ENCODE data around the gene TRAF3IP3. TPM values are rescaled to one million over a fixed set of nuclear protein-coding genes. Genes with fewer than 3 reads are reported as not detected.

TRAF3IP3 gene
- total RNA-seq, 1 experiment from 2014 or later: 0.34 TPM

DNA sequence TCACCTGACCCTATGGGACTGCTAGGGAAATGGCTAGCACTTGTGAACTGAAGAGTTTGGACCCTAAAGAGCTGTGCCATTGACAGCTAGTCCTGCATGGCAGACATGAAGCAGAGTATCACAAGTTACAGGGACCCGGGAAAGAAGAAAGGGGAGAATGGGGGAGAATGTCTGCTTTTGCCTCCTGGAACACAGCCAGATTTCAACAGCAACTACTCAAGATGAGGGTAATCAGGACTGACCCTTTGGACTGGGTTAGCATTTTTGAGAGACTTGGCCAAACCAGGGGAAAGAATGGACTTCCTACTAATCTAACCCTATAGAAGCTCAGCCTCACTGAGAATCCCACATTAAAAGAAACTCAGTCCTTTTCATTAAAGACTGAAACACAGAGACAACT, 63.2 kb downstream of the TRAF3IP3 start:
- no peak overlapping the region for H3K27ac ChIP-seq (ENCODE audit: low read depth, low read length)
- H2AFZ ChIP-seq (ENCODE audit: low read depth, low read length, poor library complexity, severe bottlenecking): no peak overlapping the region
- ChIA-PET CTCF (no interaction called here), RAD21 (ENCODE audit: low non-redundant PET in 1 of 2, low total read pairs in 2 of 2, uncharacterized antibody in 2 of 2, unreplicated experiment in 2 of 2) (no interaction called here), POLR2A (no interaction called here)
- TF ChIP-seq RAD21 (IDR thresholded peaks at IDR 0.05; ENCODE audit: low read depth) (no peak), ZNF274 (IDR thresholded peaks at IDR 0.05; ENCODE audit: low read depth, low read length) (no peak), SP1 (IDR thresholded peaks at IDR 0.05; ENCODE audit: low read depth) (no peak), CEBPB (IDR thresholded peaks at IDR 0.05; ENCODE audit: low read depth) (no peak), JUND (IDR thresholded peaks at IDR 0.05) (no peak), ZFX (IDR thresholded peaks at IDR 0.05) (no peak), EZH2phosphoT487 (IDR thresholded peaks at IDR 0.05; ENCODE audit: borderline replicate concordance) (no peak), ZBTB33 (IDR thresholded peaks at IDR 0.05; ENCODE audit: extremely low read depth, insufficient replicate concordance, low read length) (no peak), CBX3 (IDR thresholded peaks at IDR 0.05; ENCODE audit: low read depth) (no peak), ELF1 (IDR thresholded peaks at IDR 0.05; ENCODE audit: borderline replicate concordance, low read depth) (no peak), POLR2AphosphoS5 (IDR thresholded peaks at IDR 0.05; ENCODE audit: low read depth, low read length) (no peak), TCF7L2 (IDR thresholded peaks at IDR 0.05; ENCODE audit: borderline replicate concordance, extremely low read depth, insufficient read depth, insufficient read length) (no peak)
- TF ChIP-seq, protein P1, sequence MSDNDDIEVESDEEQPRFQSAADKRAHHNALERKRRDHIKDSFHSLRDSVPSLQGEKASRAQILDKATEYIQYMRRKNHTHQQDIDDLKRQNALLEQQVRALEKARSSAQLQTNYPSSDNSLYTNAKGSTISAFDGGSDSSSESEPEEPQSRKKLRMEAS (IDR thresholded peaks at IDR 0.05): no peak
- TF ChIP-seq, protein P2, sequence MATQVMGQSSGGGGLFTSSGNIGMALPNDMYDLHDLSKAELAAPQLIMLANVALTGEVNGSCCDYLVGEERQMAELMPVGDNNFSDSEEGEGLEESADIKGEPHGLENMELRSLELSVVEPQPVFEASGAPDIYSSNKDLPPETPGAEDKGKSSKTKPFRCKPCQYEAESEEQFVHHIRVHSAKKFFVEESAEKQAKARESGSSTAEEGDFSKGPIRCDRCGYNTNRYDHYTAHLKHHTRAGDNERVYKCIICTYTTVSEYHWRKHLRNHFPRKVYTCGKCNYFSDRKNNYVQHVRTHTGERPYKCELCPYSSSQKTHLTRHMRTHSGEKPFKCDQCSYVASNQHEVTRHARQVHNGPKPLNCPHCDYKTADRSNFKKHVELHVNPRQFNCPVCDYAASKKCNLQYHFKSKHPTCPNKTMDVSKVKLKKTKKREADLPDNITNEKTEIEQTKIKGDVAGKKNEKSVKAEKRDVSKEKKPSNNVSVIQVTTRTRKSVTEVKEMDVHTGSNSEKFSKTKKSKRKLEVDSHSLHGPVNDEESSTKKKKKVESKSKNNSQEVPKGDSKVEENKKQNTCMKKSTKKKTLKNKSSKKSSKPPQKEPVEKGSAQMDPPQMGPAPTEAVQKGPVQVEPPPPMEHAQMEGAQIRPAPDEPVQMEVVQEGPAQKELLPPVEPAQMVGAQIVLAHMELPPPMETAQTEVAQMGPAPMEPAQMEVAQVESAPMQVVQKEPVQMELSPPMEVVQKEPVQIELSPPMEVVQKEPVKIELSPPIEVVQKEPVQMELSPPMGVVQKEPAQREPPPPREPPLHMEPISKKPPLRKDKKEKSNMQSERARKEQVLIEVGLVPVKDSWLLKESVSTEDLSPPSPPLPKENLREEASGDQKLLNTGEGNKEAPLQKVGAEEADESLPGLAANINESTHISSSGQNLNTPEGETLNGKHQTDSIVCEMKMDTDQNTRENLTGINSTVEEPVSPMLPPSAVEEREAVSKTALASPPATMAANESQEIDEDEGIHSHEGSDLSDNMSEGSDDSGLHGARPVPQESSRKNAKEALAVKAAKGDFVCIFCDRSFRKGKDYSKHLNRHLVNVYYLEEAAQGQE (IDR thresholded peaks at IDR 0.05; ENCODE audit: low read depth): no peak
- no peaks in the 10 kb centered on the region for H4K20me1 ChIP-seq (ENCODE audit: insufficient read depth)
- H3K9me2 ChIP-seq (ENCODE audit: insufficient read depth): no peaks in the 10 kb centered on the region
- no peak overlapping the region for H3K4me2 ChIP-seq (ENCODE audit: low read length)
- intact Hi-C loops (cut with micrococcal nuclease): no loop called here
- H3K9me3 ChIP-seq (ENCODE audit: control insufficient read depth in 1 of 2, insufficient read depth in 1 of 2, low read depth in 1 of 2, low read length in 2 of 2): no peaks in the 10 kb centered on the region
- H3K36me3 ChIP-seq (ENCODE audit: control insufficient read depth in 1 of 2, insufficient read depth in 2 of 2, low read length in 2 of 2): no peaks in the 10 kb centered on the region
- no peaks in the 10 kb centered on the region; the same call in 1 of the 2 replicates for H3K27me3 ChIP-seq (ENCODE audit: insufficient read depth, low read length)
- H3K4me3 ChIP-seq (replicated peaks in 1 of 2; ENCODE audit: low read depth in 1 of 2, low read length in 2 of 2): no peak overlapping the region
- ATAC-seq (no peak), DNase-seq (ENCODE audit: low read depth, low spot score) (no peak)
- no peak overlapping the region for H3K9ac ChIP-seq (ENCODE audit: low read length)
- H3K79me2 ChIP-seq (ENCODE audit: insufficient read depth, low read length): no peaks in the 10 kb centered on the region
- H3K4me1 ChIP-seq (ENCODE audit: control insufficient read depth in 1 of 2, insufficient read depth in 2 of 2, low read length in 2 of 2): peaks cover 0 to 17% of the 10 kb centered on the region in 2 experiments; a peak in 2 of 4 replicates
- BruUV-seq (replicated peaks): no TSS peak
